Stimulated activated CD8-positive, alpha-beta memory T cell treated with anti-CD3 and anti-CD28 coated beads, Interleukin-12 subunit alpha, Interleukin-12 subunit beta, amount 100 ng/mL, for 1 hour (primary cell): ENCODE results near the gene ZNF853.
"Not testable (repeated sequence)": the region's sequence is repeated elsewhere in the genome, so short reads cannot be mapped to it uniquely, and the experiment has no call there.

Experiments
- DNase-seq: peaks from one replicate; pipeline ENCODE4 v3.0.0-alpha.2; 2020; ENCODE audit warnings: low read depth

ZNF853 gene

DNA sequence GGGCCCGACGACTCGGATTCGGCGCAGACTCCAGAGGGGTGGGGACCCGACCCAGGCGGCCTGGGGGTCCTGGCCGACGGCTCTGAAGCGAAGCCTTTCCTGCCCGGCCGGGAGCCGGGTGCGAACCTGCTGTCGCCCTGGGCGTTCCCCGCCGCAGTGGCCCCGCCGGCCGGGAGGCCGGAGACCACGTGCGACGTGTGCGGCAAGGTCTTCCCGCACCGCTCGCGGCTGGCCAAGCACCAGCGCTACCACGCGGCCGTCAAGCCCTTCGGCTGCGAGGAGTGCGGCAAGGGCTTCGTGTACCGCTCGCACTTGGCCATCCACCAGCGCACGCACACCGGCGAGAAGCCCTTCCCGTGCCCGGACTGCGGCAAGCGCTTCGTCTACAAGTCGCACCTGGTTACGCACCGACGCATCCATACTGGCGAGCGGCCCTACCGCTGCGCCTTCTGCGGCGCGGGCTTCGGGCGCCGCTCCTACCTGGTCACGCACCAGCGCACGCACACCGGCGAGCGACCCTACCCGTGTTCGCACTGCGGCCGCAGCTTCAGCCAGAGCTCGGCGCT, 37.1 kb downstream of the ZNF853 start:
- DNase-seq: no peak

GRCh38 chr7:6653071-6654003, 37.9 kb downstream of the ZNF853 start:
- DNase-seq: no peak

- DNase-seq: no peak
These were observed 38.9 kb downstream of the ZNF853 start for GRCh38 chr7:6654113-6654841.

- DNase-seq: no peak
These were observed 39.6 kb downstream of the ZNF853 start for GRCh38 chr7:6654842-6655610.

GRCh38 chr7:6655636-6656385, 40.4 kb downstream of the ZNF853 start:
- no peak for DNase-seq

DNA sequence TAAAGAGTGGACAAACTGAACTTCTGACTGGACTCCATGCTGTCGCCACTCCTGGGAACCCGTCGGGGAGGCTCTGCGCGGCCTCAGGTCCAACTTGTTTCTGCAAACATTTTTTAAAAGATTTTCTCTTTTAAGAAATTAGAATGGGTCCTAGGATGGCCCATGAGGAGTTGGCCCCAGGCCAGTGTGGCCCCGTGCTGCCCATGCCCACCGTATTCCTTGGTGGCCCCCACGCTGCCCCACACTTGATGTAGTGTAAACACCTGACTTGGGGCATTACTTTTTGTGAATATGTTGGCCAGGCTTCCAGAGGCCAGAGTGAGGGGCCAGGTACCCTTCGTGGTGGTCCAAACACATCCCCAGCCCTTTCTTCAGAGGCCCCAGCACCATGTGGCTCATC, 41.0 kb downstream of the ZNF853 start:
- no peak for DNase-seq

DNA sequence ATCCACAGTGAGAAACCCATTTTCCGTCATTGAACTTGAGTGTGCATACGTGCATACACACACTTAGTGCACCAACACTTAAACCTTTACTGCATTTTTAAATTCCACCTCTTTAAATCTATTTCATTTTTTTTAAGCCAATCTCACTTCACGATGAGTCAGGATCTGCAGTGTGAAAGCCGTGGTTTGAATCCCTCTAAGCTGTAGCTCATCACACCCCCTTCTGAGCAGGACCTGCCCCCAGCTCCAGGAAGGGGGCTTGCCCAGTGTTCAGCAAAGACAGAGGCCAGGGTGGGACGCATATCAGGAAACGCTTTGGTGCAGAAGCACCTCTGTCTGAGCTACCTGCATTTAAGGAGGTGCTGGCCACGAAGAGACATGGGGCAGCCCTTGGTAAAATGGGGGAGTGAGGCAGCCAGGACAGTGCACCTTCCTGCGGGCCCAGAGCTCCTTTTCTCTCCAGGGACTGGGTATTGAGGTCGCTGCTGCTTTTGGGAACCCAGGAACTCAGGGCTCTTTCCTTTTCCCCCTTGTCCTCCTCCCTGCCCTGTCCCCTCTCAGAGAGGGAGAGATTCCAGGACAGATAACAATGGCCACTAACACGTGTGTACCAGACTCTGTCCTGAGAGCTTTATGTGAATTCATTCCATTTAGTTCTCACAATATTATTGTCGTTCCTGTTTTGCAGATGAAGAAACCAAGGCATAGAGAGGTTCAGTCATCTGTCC, 43.4 kb downstream of the ZNF853 start:
- DNase-seq: no peak

- DNase-seq: not testable (repeated sequence)
These were observed 55.4 kb downstream of the ZNF853 start for GRCh38 chr7:6670851-6671250.
